Left colon (tissue), 2 donors: ENCODE results near the gene MCF2L2. TPM values are rescaled to one million over a fixed set of nuclear protein-coding genes. Genes with fewer than 3 reads are reported as not detected.
A peak's percentile ranks its signal among the peaks of the same experiment; 100 is the strongest.
"Not testable (repeated sequence)": the region's sequence is repeated elsewhere in the genome, so short reads cannot be mapped to it uniquely, and the experiment has no call there.

ENCODE experiments used
- ATAC-seq: fragments of 200-7000 bp; cut with Tn5 transposase; one replicate; pipeline ENCODE4 v1.9.1; 2020; ENCODE audit warnings: mild to moderate bottlenecking, moderate library complexity
- DNase-seq, 2 donors: peaks; one replicate each; pipeline ENCODE4 v3.0.0-alpha.2; 2020
- intact Hi-C, 2 donors: fragments of 100-400 bp; cut with DNase I in 1 of 2; cut with micrococcal nuclease in 1 of 2; formaldehyde crosslinking; loops; one replicate each; pipeline versions ENCODE4 v1.11.2 to v1.14.0; 2022; cut with DNase I, micrococcal nuclease
- long read RNA-seq: library from polyadenylated mRNA; unstranded; transcript quantifications from one replicate; pipeline ENCODE4 v2.0.0, GENCODE V29; 2021
- total RNA-seq, 2 donors: library from RNA; stranded (reverse); fragmentation: NEBNext Ultra II Directional; extraction: Animal tissue kit (Norgen Biotek cat#: 25700); gene quantifications; one replicate each; pipeline ENCODE4 v1.2.1, GENCODE V29; 2021
- donor health status: DM: no; HTN: no; CAD: no.
- donor health status: DM: yes; HTN: yes; CAD: no.

Gene MCF2L2, protein sequence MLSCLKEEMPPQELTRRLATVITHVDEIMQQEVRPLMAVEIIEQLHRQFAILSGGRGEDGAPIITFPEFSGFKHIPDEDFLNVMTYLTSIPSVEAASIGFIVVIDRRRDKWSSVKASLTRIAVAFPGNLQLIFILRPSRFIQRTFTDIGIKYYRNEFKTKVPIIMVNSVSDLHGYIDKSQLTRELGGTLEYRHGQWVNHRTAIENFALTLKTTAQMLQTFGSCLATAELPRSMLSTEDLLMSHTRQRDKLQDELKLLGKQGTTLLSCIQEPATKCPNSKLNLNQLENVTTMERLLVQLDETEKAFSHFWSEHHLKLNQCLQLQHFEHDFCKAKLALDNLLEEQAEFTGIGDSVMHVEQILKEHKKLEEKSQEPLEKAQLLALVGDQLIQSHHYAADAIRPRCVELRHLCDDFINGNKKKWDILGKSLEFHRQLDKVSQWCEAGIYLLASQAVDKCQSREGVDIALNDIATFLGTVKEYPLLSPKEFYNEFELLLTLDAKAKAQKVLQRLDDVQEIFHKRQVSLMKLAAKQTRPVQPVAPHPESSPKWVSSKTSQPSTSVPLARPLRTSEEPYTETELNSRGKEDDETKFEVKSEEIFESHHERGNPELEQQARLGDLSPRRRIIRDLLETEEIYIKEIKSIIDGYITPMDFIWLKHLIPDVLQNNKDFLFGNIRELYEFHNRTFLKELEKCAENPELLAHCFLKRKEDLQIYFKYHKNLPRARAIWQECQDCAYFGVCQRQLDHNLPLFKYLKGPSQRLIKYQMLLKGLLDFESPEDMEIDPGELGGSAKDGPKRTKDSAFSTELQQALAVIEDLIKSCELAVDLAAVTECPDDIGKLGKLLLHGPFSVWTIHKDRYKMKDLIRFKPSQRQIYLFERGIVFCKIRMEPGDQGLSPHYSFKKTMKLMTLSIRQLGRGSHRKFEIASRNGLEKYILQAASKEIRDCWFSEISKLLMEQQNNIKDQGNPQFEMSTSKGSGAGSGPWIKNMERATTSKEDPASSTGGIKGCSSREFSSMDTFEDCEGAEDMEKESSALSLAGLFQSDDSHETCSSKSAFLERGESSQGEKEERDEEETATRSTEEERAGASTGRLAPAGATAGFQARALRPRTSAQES
- 1 to 10 TPM in 1 of 2 donors, under 1 TPM in 1; 0.75 to 1.1 TPM for total RNA-seq
- long read RNA-seq, partial matches to known transcripts = 1 of 14 reads
- long read RNA-seq, other reads (novel, unspliced or antisense) = 13 of 14 reads

GRCh38 chr3:183428447-183429211, at the start of gene MCF2L2:
MCF2L2 (minus strand) TSS chr3:183428619; CDS start chr3:183427977, 642 bp downstream.
- DNase-seq (peak; percentile 33 to 47), ATAC-seq (peak; percentile 66)
- intact Hi-C loops = no loop called here

DNA sequence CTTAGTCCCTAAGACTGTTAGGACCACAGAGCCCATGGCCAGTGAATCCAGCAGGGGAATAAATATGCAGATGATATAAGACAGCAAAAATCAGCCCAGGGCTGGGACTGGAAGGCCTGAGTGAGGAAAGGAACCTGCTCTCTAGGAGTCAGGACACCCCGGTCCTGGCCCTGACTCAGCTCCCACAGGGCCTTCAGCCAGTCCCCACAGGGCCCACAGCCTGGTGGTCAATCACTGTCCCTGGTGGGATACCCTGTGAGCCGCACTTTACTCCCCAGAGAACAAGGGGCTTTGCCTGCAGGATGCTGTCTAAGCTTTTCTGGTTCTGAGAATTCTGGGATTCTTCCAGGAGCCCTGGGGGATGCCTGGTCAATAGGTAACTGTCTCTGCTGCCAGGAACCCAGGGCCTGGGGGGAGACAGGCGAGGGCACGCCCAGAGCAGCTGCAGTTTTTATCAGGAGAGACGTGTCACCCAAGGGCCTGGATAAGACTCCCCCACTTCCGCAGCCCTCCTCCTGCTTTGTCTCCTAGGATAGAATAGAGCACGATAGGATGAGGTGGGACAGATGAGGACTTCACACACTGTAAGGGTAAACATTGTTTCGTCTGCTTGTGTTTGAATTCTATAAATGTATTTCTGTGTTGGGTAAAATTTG, 49.5 kb upstream of the MCF2L2 start:
- intact Hi-C loops = no loop called here

DNA sequence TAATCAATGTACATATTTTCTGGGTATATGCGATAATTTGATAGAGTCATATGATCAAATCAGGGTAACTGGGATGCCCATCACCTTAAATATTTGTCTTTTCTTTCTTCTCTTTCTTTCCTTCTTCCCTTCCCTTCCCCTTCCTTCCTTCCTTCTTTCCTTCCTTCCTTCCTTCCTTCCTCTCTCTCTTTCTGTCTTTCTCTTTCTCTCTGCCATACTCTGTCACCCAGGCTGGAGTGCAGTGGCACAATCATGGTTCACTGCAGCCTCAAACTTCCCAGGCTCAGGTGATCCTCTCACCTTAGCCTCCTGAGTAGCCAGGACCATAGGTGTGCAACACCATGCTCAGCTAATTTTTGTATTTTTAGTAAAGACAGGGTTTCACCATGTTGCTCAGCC, 47.3 kb upstream of the MCF2L2 start:
- ATAC-seq, DNase-seq, intact Hi-C loops: not testable (repeated sequence)

More for the DNA sequence above, 49.5 kb upstream of the MCF2L2 start:
- no peak for DNase-seq
- ATAC-seq = no peak

DNA sequence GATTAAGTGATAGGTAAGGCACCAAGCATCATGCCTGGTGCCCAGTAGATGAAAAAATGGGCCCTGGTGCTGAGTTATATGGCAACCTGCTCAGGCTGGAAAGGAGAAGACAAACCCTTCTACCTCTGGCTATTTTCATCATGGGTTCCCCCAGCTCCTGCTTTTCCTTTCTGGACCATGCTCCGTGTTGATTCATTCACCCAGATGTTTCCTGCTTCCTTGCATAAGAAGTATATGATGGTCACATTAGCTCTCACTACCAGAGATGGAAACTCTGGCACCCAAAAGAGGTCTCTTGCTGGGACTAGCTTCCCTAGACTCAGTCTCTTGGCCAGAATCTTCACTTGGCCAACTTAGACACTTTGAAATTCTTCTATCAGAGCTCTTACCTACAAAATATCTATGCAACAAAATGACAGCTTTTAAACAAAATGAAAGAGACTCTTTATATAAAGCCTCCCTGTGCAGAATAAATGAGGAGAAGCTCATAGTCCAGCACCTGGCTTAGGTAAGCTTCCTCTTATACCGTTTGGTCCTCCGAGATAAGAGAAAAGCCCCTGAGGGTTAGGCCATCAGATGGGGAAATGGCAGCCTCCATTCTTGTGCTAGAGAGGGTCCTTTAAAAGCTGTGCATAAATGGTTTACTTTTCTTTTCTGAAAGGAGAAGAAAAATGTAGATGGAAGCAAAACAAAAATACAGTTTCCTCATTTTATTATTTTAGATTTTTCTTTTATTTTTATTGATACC, 46.8 kb upstream of the MCF2L2 start:
- ATAC-seq (no peak), DNase-seq (no peak)
- intact Hi-C loops = no loop called here

DNA sequence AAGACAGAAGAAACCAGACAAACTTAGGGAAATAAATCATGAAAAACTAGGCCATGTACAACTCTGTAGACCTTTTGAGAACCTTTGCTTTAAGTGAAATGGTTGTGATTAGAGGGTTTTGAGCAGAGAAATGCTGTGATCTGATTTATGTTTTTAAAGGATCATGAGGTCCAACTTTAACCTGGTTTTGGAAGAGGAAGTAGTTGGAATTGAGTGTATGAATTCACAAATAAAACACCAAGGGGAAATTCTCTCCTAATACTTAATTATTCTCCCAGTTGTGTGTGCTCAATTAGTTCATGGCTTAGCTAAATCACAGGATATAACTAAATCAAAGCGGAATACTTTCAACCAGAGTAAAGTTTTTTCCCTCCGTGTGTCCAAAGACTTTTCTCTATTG, 45.5 kb upstream of the MCF2L2 start:
- DNase-seq = no peak
- ATAC-seq = no peak
- intact Hi-C loops = no loop called here

GRCh38 chr3:183472155-183472554, 43.7 kb upstream of the MCF2L2 start:
- intact Hi-C loops = no loop called here
- DNase-seq (no peak), ATAC-seq (no peak)

GRCh38 chr3:183468424-183468823, 40.0 kb upstream of the MCF2L2 start:
- no peak for DNase-seq
- no peak for ATAC-seq
- intact Hi-C loops = loop anchor here in 1 of 2 donors (10.0 kb wide), 1 partner anchor 296 kb away; no protein-coding TSS in a partner anchor

DNA sequence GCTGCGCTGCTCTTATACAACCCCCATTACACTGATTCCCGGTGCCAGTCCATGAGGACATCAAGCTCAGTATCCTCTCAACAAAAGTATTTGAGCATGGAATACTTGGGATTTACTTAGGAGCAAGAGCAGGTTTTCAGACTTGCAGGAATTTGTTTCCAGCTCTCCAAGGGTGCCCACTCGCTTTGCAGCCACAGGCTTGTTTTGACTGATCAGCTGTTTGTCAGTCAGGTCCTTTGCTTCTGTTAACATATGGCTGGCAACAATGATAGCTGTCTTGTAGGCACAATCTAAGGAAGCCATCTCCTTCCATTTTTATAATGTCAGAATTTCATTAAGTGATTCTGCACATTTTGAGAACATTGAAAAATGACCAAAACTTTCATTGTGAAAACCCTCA, 38.2 kb upstream of the MCF2L2 start:
- ATAC-seq (no peak), DNase-seq (no peak)
- intact Hi-C loops = loop anchor here in 1 of 2 donors (10.0 kb wide), 1 partner anchor 298 kb away; no protein-coding TSS in a partner anchor

- not testable (repeated sequence) for DNase-seq, ATAC-seq
- intact Hi-C loops = loop anchor here in 1 of 2 donors (10.0 kb wide), 1 partner anchor 299 kb away; no protein-coding TSS in a partner anchor
Measured at GRCh38 chr3:183465710-183466109, 37.3 kb upstream of the MCF2L2 start.

DNA sequence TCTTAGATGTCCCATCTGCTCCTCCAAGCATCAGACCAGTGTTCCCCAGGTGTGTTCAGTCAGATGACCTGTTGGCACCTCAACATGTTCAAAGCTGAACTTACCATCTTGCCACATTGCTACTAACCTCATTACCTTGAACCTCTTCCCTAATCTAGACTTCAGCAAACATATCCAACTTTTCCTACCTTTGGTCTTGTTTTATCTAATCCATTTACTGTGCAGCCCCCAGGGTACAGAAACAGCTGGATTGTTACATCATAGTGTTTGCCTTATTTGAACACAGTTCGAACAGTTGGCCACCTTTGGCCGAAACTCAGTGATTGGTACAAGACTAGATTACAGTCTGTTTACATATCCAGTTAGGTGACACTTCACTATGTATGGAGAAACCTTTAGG, 36.1 kb upstream of the MCF2L2 start:
- intact Hi-C loops = loop anchor here in 1 of 2 donors (10.0 kb wide), 1 partner anchor 300 kb away; no protein-coding TSS in a partner anchor
- ATAC-seq (peak; percentile 69), DNase-seq (no peak)

GRCh38 chr3:183460081-183461055, 31.9 kb upstream of the MCF2L2 start:
- intact Hi-C loops = loop anchor here in 1 of 2 donors (10.0 kb wide), 1 partner anchor 304 kb away; no protein-coding TSS in a partner anchor
- no peak for DNase-seq
- ATAC-seq = no peak

DNA sequence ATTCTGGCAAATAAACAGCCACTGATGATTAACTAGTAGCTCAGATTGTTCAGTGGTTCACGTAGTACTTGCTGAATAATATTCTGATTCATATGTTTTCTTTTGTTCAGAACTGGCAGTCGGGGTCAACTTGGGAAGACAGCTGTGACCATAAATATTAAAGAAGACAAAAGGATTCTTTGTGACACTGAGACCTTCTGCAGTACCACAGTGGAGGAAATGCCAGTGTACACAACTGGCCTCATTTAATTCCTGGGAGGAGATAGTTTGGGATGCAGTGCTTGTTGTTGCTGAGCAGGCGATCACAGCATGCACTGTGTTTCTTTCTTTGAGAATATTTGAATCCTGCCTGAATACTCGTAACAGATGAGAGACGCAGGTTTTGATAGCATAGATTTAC, 26.7 kb upstream of the MCF2L2 start:
- no peak for DNase-seq
- intact Hi-C loops = no loop called here
- ATAC-seq = no peak

- DNase-seq (no peak), ATAC-seq (no peak)
- intact Hi-C loops = no loop called here
Measured at GRCh38 chr3:183454064-183454463, 25.6 kb upstream of the MCF2L2 start.

GRCh38 chr3:183449791-183450190, 21.4 kb upstream of the MCF2L2 start:
- no peak for ATAC-seq
- DNase-seq = no peak
- intact Hi-C loops = no loop called here

GRCh38 chr3:183449391-183449790, 21.0 kb upstream of the MCF2L2 start:
- intact Hi-C loops = no loop called here
- ATAC-seq (no peak), DNase-seq (no peak)
